ENCODE results near the gene AHSA1.
"Not testable (repeated sequence)": the region's sequence is repeated elsewhere in the genome, so short reads cannot be mapped to it uniquely, and the experiment has no call there.

The AHSA1 gene

GRCh38 chr14:77457522-77458248 lies at the start of gene AHSA1, which contains the start of gene VIPAS39:
Gene AHSA1 (plus strand): TSS chr14:77458093. CDS start chr14:77458190, 97 bp downstream.
Gene VIPAS39 (minus strand): TSS chr14:77457601. CDS start chr14:77454102, 3,499 bp downstream.
- peak; percentile 80 to 86 for DNase-seq (ENCODE audit: low read depth in 1 of 2, low spot score in 1 of 2)

GRCh38 chr14:77409131-77409533 lies 48.8 kb upstream of the AHSA1 start:
- no peak for DNase-seq (ENCODE audit: low read depth in 1 of 2, low spot score in 1 of 2)

- not testable (repeated sequence) for DNase-seq (ENCODE audit: low read depth in 1 of 2, low spot score in 1 of 2)
These were observed 42.4 kb upstream of the AHSA1 start for GRCh38 chr14:77415403-77416030.

GRCh38 chr14:77416098-77416497 lies 41.8 kb upstream of the AHSA1 start:
- not testable (repeated sequence) for DNase-seq (ENCODE audit: low read depth in 1 of 2, low spot score in 1 of 2)

GRCh38 chr14:77416836-77417235 lies 41.1 kb upstream of the AHSA1 start:
- DNase-seq (ENCODE audit: low read depth in 1 of 2, low spot score in 1 of 2), result no peak

GRCh38 chr14:77421201-77421600 lies 36.7 kb upstream of the AHSA1 start:
- DNase-seq (ENCODE audit: low read depth in 1 of 2, low spot score in 1 of 2), result no peak

- no peak for DNase-seq (ENCODE audit: low read depth in 1 of 2, low spot score in 1 of 2)
These were observed 34.5 kb upstream of the AHSA1 start, which contains the start of gene NOXRED1 for GRCh38 chr14:77423423-77423822. Gene NOXRED1 (minus strand): TSS chr14:77423523. CDS start chr14:77422889, 634 bp downstream.

GRCh38 chr14:77424862-77425261 lies 33.0 kb upstream of the AHSA1 start:
- DNase-seq (ENCODE audit: low read depth in 1 of 2, low spot score in 1 of 2), result no peak

- DNase-seq (ENCODE audit: low read depth in 1 of 2, low spot score in 1 of 2), result no peak
These were observed 31.5 kb upstream of the AHSA1 start for GRCh38 chr14:77426396-77426795.

GRCh38 chr14:77436042-77436441 lies 21.9 kb upstream of the AHSA1 start:
- no peak for DNase-seq (ENCODE audit: low read depth in 1 of 2, low spot score in 1 of 2)

- no peak for DNase-seq (ENCODE audit: low read depth in 1 of 2, low spot score in 1 of 2)
These were observed 19.3 kb upstream of the AHSA1 start for GRCh38 chr14:77438596-77438995.

- no peak for DNase-seq (ENCODE audit: low read depth in 1 of 2, low spot score in 1 of 2)
These were observed 18.0 kb upstream of the AHSA1 start for GRCh38 chr14:77439861-77440260.

GRCh38 chr14:77442196-77442595 lies 15.7 kb upstream of the AHSA1 start:
- DNase-seq (ENCODE audit: low read depth in 1 of 2, low spot score in 1 of 2), result no peak

GRCh38 chr14:77455966-77456640 lies 1.8 kb upstream of the AHSA1 start:
- no peak for DNase-seq (ENCODE audit: low read depth in 1 of 2, low spot score in 1 of 2)

- DNase-seq (ENCODE audit: low read depth in 1 of 2, low spot score in 1 of 2), result no peak
These were observed 775 bp upstream of the AHSA1 start for GRCh38 chr14:77457115-77457521.

- DNase-seq (ENCODE audit: low read depth in 1 of 2, low spot score in 1 of 2), result no peak
These were observed 507 bp downstream of the AHSA1 start for GRCh38 chr14:77458249-77458950.

GRCh38 chr14:77459072-77459723 lies 1.3 kb downstream of the AHSA1 start:
- DNase-seq (ENCODE audit: low read depth in 1 of 2, low spot score in 1 of 2), result peak; percentile 11 to 32

- DNase-seq (ENCODE audit: low read depth in 1 of 2, low spot score in 1 of 2), result no peak
These were observed 9.9 kb downstream of the AHSA1 start for GRCh38 chr14:77467801-77468200.

GRCh38 chr14:77469067-77469505 lies 11.2 kb downstream of the AHSA1 start:
- no peak for DNase-seq (ENCODE audit: low read depth in 1 of 2, low spot score in 1 of 2)

- no peak for DNase-seq (ENCODE audit: low read depth in 1 of 2, low spot score in 1 of 2)
These were observed 11.6 kb downstream of the AHSA1 start for GRCh38 chr14:77469539-77469938.

Data from activated T-helper 1 cell treated with anti-CD3 and anti-CD28 coated beads, Interleukin-2, amount 50 U/mL, for 16 hours (primary cell).